ENCODE results near the gene IL36B. TPM values are rescaled to one million over a fixed set of nuclear protein-coding genes. Genes with fewer than 3 reads are reported as not detected.

IL36B gene
- polyA plus RNA-seq, 1 of the 3 experiments (the other 2 are of a cell fraction): not detected

DNA sequence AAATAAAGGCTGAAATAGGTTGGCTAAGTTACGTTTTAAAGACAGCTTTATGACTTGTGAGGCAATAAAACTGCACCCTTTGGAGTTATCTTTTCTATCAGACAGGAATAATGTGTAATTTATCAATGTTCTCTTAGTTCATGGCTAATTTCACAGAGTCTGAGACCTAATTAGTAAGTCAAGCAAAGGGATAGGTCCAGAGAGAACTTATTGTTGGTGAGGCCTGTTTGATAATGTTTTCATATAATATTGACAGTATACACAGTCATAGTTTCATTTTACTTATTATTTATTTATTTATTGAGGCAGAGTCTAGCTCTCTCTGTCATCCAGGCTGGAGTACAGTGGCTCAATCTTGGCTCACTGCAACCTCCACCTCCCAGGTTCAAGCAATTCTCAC is 4.5 kb upstream of the IL36B start:
- TF ChIP-seq ELF1 (IDR thresholded peaks at IDR 0.05) (no peak), JUND (IDR thresholded peaks at IDR 0.05) (no peak), SMC3 (IDR thresholded peaks at IDR 0.05; ENCODE audit: low read depth, low read length) (no peak), FOXM1 (IDR thresholded peaks at IDR 0.05; ENCODE audit: low read depth) (no peak), MXI1 (IDR thresholded peaks at IDR 0.05; ENCODE audit: low read depth, low read length) (no peak), FOXJ3 (CRISPR knock-in tag; IDR thresholded peaks at IDR 0.05) (no peak), GATA2 (CRISPR knock-in tag; IDR thresholded peaks at IDR 0.05) (no peak), SIN3A (IDR thresholded peaks at IDR 0.05; ENCODE audit: borderline replicate concordance, low read depth, low read length) (no peak)
- TF ChIP-seq, protein P1, sequence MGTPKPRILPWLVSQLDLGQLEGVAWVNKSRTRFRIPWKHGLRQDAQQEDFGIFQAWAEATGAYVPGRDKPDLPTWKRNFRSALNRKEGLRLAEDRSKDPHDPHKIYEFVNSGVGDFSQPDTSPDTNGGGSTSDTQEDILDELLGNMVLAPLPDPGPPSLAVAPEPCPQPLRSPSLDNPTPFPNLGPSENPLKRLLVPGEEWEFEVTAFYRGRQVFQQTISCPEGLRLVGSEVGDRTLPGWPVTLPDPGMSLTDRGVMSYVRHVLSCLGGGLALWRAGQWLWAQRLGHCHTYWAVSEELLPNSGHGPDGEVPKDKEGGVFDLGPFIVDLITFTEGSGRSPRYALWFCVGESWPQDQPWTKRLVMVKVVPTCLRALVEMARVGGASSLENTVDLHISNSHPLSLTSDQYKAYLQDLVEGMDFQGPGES (IDR thresholded peaks at IDR 0.05; ENCODE audit: low read depth, low read length): no peak
- TF ChIP-seq, protein P2, sequence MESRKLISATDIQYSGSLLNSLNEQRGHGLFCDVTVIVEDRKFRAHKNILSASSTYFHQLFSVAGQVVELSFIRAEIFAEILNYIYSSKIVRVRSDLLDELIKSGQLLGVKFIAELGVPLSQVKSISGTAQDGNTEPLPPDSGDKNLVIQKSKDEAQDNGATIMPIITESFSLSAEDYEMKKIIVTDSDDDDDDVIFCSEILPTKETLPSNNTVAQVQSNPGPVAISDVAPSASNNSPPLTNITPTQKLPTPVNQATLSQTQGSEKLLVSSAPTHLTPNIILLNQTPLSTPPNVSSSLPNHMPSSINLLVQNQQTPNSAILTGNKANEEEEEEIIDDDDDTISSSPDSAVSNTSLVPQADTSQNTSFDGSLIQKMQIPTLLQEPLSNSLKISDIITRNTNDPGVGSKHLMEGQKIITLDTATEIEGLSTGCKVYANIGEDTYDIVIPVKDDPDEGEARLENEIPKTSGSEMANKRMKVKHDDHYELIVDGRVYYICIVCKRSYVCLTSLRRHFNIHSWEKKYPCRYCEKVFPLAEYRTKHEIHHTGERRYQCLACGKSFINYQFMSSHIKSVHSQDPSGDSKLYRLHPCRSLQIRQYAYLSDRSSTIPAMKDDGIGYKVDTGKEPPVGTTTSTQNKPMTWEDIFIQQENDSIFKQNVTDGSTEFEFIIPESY (IDR thresholded peaks at IDR 0.05; ENCODE audit: borderline replicate concordance, low read depth): no peak
- POLR2A ChIA-PET: no interaction called here
- CTCF ChIA-PET: interaction anchor here (1.2 to 1.6 kb wide), 2 partner anchors 10 to 23 kb away, joined by 3 to 4 read pairs; no protein-coding TSS in a partner anchor

DNA sequence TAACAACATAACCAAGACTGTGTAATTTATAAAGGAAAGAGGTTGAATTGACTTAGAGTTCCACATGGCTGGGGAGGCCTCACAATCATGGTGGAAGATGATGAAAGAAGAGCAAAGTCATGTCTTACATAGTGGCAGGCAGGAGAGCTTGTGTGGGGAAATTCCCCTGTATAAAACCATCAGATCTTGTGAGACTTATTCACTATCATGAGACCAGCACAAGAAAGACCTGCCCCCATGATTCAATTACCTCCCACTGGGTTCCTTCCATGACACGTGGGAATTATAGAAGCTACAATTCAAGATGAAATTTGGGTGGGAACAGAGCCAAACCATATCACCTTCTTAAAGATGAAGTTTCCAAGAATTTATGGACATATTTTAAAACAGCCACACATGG is 3.9 kb upstream of the IL36B start:
- no peaks in the 10 kb centered on the region for H3K9me3 ChIP-seq
- CTCF ChIA-PET: interaction anchor here (1.0 to 1.6 kb wide), 3 partner anchors 9 to 333 kb away, joined by 3 to 4 read pairs (median 3); no protein-coding TSS in a partner anchor
- POLR2A ChIA-PET: no interaction called here
- WGBS (ENCODE audit: low lambda C conversion rate): 0% methylated on average over 1 of the region's 1 CpG
- TF ChIP-seq EP300 (IDR thresholded peaks at IDR 0.05; ENCODE audit: borderline replicate concordance in 1 of 2, low read depth in 1 of 2, low read length in 1 of 2): no peak
- no peak for TF ChIP-seq MXI1 (IDR thresholded peaks at IDR 0.05; ENCODE audit: low read depth, low read length)
- TF ChIP-seq SIN3A (IDR thresholded peaks at IDR 0.05; ENCODE audit: borderline replicate concordance, low read depth, low read length): no peak
- no peaks in the 10 kb centered on the region for H3K36me3 ChIP-seq (replicated peaks in 1 of 2; ENCODE audit: control insufficient read depth in 1 of 2, insufficient read depth in 2 of 2, low read length in 1 of 2)
- H3K4me2 ChIP-seq: no peak overlapping the region
- H3K9me2 ChIP-seq: no peaks in the 10 kb centered on the region
- H2AFZ ChIP-seq (ENCODE audit: low read depth): no peak overlapping the region
- H3K79me2 ChIP-seq (ENCODE audit: insufficient read depth): no peaks in the 10 kb centered on the region
- H3K4me1 ChIP-seq (ENCODE audit: control insufficient read depth in 1 of 2, insufficient read depth in 2 of 2, low read depth in 1 of 2, low read length in 1 of 2): no peaks in the 10 kb centered on the region
- H3K4me3 ChIP-seq (ENCODE audit: low read depth in 2 of 2, low read length in 1 of 2): no peak overlapping the region
- H3K9ac ChIP-seq: no peak overlapping the region
- no peaks in the 10 kb centered on the region for H3F3A ChIP-seq (replicated peaks; ENCODE audit: insufficient read depth)
- no peaks in the 10 kb centered on the region for H4K20me1 ChIP-seq (ENCODE audit: insufficient read depth)
- H3K27me3 ChIP-seq (ENCODE audit: insufficient read depth): peaks cover 10% of the 10 kb centered on the region
- H3K27ac ChIP-seq (ENCODE audit: low read depth in 2 of 2, low read length in 1 of 2): no peak overlapping the region
- no peak for DNase-seq

More for the DNA sequence above, 4.5 kb upstream of the IL36B start:
- H3K27ac ChIP-seq (ENCODE audit: low read depth in 2 of 2, low read length in 1 of 2): no peak overlapping the region
- H3K9me2 ChIP-seq: no peaks in the 10 kb centered on the region
- no peak overlapping the region for H3K9ac ChIP-seq
- 3% methylated on average over 1 of the region's 1 CpG for WGBS (ENCODE audit: low lambda C conversion rate)
- H3K36me3 ChIP-seq (replicated peaks in 1 of 2; ENCODE audit: control insufficient read depth in 1 of 2, insufficient read depth in 2 of 2, low read length in 1 of 2): no peaks in the 10 kb centered on the region
- DNase-seq: no peak
- H4K20me1 ChIP-seq (ENCODE audit: insufficient read depth): no peaks in the 10 kb centered on the region
- H3K79me2 ChIP-seq (ENCODE audit: insufficient read depth): no peaks in the 10 kb centered on the region
- H3K9me3 ChIP-seq: no peaks in the 10 kb centered on the region
- no peak overlapping the region for H3K4me2 ChIP-seq
- H3F3A ChIP-seq (replicated peaks; ENCODE audit: insufficient read depth): no peaks in the 10 kb centered on the region
- H2AFZ ChIP-seq (ENCODE audit: low read depth): no peak overlapping the region
- H3K4me1 ChIP-seq (ENCODE audit: control insufficient read depth in 1 of 2, insufficient read depth in 2 of 2, low read depth in 1 of 2, low read length in 1 of 2): no peaks in the 10 kb centered on the region
- peaks cover 10% of the 10 kb centered on the region for H3K27me3 ChIP-seq (ENCODE audit: insufficient read depth)
- H3K4me3 ChIP-seq (ENCODE audit: low read depth in 2 of 2, low read length in 1 of 2): no peak overlapping the region
